Activated effector memory CD4-positive, alpha-beta T cell treated with anti-CD3 and anti-CD28 coated beads, Interleukin-2, amount 50 U/mL, for 16 hours (primary cell): ENCODE results near the gene P2RX6.
A peak's percentile ranks its signal among the peaks of the same experiment; 100 is the strongest.
"Not testable (repeated sequence)": the region's sequence is repeated elsewhere in the genome, so short reads cannot be mapped to it uniquely, and the experiment has no call there.

Experiments
- DNase-seq: peaks from one replicate; pipeline ENCODE4 v3.0.0-alpha.2; 2020

The P2RX6 gene

DNA sequence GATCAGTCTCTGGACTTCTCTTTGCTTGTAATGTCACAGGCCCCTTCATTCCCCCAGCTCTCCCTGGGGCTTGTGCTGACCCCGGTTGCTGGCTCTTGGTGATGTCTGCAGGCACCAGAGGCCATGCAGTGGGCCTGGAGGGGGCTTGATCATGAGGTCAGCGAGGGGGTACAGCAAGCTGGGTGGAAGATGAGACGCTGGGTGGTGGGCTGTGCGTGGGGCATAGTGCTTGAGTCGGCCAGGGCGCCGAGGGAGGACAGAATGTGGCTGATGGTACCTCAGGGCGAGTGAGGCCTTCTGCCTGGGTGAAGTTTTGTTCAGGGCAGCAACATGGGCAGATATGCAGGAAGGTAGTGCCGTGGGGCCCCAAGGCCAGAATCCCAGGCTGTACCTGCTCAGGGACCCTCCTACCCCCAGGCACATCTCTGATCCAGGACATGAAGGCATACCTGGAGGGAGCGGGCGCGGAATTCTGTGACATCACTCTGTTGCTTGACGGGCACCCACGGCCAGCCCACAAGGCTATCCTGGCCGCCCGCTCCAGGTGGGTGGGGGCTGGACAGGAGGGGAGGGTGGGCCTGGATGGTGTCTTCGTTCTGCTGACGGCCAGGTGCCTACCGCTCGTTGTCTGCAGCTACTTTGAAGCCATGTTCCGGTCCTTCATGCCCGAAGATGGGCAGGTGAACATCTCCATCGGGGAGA lies 19.5 kb upstream of the P2RX6 start:
- DNase-seq = no peak

DNA sequence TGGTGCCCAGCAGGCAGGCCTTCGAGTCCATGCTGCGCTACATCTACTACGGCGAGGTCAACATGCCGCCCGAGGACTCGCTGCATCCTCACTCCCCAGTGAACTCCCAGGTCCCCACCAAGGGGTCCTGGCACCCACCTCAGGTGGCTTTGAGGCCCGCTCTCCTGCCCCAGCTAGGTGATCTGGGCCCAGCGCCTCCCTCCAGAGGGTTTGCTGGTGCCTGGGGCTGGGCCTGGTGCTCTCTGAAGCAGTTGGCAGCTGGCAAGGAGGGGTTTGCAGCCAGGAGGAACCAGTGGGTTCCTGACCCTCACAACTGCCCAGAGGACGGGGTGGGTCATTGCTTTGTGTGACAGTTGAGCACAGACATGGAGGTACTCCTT lies 18.9 kb upstream of the P2RX6 start:
- DNase-seq = no peak

DNA sequence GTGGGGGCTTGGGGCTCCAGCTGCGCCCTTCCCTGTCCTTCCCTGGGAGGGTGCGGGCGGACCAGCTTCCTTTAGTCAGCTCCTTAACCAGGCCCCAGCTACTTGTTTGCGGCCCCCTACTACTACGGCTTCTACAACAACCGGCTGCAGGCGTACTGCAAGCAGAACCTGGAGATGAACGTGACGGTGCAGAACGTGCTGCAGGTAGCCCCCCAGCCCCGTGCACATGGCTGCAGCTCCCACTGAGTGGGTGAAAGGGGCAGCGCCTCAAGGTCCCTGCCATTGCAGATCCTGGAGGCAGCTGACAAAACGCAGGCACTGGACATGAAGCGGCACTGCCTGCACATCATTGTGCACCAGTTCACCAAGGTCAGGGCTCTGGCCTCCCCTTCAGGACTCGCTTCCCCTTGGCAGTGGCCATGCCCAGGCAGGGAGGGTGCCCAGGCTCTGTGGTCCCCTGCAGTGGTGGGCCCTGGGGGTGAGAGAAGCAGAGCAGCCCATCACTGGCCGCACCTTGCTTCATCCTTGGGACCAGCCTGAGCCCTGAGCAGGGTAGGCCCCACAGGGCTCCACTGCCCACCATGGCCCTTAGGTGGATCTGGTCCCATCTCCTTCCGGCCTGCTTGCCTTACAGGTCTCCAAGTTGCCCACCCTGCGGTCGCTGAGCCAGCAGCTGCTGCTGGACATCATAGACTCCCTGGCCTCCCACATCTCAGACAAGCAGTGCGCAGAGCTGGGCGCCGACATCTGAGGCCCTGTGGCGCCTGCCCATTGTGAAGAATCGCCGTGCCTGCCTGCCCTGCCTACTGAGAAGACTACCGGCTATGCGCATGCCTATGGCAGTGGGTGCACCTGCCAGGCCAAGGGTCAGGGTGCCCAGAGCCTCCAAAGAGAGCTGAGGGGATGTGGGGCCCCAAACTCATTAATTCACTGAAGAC lies 18.1 kb upstream of the P2RX6 start:
- DNase-seq = no peak

DNA sequence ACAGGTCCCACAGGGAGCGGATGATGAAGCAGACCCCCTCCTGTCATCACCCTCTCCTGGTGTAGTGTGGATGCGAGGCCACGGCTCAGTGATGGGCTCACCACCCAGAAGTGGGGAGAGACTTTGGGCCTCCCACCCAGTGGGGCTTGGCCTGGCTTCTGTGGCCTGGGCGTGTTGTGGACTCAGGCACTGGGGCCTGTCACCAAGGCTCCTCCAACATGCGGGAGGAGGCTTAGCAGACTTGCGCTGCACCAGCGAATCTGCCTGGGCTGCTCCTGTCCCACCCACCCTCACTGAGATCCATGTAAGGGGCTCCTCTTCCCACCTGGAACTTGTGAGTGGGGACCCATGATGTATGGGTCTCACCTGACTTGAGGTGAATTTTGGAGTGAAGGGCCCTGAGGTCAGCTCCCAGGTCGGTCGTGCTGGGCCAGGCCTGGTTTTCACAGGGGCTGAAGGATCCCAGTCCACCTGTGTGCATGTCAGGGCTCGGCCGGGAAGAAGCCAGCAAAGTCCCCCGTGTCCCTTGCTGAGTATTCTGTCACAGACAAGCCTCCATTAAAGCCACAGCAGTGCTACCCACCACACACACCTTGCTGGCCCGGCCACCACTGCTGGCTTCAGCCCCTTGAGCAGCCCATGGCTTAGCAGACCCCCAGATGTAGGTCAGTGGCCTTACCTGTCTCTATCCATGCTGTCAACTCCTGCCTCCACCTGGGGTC lies 17.3 kb upstream of the P2RX6 start:
- DNase-seq = no peak

DNA sequence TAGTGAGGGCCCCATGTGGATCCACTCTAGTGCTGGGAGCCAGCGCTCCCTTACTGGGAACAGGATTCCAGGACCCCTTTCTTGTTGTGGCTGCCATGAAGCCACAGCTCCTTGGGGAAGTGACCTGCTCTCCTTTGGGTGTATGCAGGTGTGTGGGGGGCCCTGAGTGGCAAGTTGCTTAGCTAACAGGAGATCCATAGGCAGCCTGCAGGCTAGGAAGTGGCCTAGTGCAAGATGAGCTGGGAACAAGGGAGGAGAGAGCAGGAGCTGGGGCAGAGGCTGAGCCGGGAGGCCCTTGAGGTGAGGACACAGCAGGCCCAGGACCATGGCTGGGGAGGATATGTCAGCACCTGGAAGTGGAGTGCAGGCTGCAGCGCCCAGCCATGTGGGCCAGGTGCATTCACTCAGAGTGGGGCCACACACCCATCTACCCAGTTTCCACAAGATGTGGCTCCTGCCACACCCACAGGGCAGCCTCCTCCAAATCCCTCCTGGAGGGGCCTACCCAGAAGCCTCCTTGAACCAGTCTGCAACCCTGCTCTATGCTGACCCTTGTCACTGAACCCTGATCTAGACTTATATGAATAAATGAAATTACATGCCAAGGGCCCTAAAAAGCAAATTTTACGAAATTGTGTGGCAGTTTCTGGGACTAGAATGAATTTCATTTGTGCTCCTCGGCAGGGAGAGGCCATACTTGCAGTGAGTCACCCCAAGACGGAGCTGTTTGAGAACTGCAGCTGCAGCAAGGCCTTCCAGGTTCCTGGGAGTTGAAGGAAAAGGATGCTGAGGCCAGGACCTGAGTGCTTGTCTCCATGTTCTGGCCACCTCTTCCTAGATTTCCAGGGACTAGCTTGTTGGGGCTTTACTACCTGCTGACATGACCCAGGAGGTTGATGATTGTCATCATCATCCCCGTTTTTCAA lies 16.3 kb upstream of the P2RX6 start:
- DNase-seq = no peak

DNA sequence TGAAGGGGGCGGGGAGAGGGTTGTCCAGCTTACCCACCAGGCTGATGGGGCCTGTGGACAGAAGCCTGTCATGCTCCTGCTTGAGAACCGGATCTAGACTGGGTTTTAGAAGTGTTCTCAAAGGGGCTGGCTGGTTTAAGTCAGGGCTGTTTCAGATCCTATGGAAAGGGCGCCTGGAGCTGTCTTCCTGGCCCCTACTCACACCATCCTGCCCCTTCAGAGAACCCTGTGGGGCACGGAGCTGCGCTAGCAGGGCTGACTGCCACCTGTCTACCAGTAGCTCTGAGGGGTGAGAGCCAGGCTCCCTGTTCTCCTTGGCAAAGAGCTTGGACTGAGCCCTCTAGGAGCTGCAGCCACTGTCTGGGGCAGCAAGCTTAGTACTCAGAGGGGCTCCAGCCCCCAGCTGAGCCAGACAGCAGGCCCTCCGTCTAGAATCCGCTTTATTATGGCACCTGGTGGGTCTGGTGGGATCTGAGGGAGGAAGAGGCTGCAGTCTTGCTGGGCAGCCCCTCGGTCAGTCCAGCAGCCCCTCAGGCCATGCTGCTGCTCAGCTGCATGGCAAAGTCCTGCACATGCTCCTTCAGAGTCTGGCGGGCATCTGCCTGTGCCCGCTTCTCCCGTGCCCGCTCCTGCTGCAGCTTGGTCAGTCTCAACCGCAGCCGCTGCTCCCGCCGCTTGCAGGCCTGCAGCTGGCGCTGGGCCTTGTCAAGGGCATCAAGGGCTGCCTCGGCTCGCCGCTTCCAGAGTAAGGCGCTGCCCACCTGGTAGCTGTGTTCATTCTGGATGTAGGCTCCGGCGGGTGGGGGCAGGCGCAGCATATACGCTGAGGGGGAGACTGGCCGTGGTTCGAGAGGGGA lies 15.4 kb upstream of the P2RX6 start:
- no peak for DNase-seq

DNA sequence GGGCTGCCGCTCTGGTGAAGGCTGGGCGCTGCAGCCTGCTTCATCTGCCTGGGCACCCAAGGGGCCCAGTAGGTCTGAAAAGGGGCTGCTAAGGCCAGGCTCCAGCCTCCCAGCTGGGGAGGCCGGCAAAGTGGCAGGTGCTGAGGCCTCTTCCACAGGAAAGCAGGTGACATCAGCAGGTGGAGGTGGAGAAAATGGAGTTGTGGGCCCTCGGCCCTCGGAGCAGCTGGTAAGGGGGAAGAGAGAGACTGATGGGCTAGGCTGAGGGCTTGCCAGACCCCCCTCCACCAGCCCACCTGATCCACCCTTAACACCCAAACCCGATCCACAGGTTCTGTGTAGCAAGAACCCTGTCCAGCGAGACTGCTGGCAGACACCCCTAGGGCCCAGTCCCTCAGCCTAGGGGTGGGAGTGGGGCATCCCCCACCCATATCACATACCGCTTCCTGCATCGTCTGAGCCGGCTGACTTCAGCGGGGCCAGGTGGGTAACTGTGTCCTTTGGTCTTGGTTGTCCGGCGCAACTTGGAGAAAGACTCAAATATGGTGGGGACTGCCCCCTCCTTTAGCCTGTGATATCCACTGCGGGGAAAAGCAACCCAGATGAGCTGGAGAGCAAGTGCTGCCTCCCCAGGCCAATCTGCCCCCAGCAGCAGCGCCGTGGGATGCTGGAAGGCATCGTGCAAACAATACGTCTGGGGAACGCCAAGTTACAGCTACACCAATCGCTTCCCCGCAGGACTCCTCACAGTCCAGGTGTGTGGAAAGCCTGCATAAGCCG lies 14.6 kb upstream of the P2RX6 start:
- DNase-seq = no peak

DNA sequence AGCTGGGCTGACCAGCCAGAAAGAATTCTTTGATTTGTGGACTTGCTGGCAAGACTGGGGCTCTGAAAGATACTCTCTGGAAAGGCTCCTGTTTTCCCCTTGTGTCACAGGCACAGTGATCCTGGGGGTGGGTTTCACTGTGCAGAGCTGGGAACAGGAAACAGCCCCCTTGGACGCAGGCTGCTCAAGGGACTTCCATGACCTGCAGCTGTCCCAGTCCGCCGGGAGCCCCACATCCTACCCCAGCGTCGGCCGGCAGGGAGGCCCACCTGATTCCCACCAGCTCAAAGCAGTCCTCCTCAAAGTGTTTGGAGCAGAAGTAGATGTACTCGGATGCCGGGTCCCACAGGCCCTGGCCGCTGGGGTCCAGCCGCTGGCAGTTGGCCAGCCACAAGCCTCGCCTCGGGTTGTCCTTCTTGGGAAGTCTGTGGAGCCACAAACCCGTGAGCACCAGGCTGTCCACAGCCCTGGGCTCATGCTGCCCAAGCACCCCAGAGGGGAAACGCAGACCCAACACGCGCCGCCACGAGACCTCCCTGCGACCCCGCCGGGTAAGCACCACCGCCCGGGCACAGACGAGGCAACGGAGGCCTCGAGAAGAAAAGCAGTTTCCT lies 13.9 kb upstream of the P2RX6 start:
- DNase-seq = no peak

DNA sequence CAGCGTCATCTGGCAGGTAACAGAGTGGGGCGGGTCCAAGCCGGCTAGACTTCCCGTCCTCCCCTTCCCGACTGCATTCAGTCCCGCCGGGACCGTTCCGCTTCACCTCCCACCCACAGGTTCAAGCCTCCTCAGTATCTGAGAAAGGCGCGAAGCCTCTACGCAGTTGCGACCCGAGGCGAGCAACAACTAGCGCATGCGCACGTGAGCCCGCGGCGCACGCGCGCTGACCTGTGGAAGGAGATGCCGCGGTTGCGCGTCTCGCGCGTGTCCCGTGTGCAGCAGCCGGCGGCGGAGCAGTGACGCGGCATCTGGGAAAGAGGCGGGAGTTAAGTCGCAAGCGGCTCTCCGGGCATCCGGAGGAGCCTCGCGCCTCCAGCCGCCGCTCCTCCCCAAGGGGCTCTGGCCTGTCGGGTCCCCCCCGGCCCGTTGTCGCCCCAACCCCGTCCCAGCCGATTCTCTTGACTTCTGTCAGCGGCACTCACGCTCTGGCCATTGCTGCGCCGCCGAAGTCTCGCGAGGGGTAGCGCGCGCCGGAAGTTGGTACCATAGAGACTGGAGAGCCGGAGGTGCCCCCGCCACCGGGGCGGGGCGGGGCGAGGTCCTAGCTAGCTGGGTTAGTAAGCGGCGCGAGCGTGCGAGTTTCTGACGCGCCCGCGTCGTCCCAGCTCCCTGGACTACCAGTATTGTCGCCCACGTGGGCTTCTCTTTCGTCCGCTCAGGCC lies 13.2 kb upstream of the P2RX6 start, which contains the start of gene THAP7:
Gene THAP7, minus strand, starts transcription at position 518 of the 725 bp plus-strand sequence. Its CDS starts 207 bp downstream, at position 311.
- peak; percentile 99 for DNase-seq

DNA sequence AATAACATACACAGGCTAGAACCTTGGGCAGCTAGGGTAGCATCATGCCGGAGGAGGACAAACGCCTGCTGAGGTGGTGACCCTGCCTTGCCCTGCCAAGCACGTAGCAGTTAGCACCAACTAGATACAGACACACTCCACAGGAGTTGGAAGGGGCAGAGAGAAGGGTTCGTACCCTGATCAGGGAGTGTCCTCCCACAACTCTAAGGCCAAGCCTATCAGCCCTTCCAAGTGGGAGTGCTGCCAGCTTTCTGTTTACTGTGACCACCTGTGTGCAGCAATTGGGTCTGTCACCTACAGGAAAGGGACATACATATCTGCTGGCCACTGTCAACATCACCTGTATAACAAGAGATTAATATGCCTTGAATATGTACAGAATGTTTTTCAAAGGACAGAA lies 11.2 kb upstream of the P2RX6 start:
- DNase-seq = no peak

DNA sequence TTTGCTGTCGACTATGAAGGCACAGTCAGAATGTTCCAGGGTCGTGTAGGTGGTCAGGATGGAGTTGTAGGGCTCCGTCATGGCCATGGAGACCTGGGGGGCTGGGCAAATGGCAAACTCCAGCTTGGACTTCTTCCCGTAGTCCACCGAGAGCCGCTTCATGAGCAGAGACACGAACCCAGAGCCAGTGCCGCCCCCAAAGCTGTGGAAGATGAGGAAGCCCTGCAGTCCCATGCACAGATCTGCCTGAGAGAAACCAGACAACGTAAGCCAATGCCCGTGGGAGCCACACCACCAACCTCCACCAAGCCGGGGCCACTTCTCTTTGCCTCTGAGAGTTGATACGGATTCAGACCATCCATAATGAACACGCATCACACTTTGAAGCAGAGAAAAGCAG lies 5.8 kb upstream of the P2RX6 start:
- DNase-seq = not testable (repeated sequence)

DNA sequence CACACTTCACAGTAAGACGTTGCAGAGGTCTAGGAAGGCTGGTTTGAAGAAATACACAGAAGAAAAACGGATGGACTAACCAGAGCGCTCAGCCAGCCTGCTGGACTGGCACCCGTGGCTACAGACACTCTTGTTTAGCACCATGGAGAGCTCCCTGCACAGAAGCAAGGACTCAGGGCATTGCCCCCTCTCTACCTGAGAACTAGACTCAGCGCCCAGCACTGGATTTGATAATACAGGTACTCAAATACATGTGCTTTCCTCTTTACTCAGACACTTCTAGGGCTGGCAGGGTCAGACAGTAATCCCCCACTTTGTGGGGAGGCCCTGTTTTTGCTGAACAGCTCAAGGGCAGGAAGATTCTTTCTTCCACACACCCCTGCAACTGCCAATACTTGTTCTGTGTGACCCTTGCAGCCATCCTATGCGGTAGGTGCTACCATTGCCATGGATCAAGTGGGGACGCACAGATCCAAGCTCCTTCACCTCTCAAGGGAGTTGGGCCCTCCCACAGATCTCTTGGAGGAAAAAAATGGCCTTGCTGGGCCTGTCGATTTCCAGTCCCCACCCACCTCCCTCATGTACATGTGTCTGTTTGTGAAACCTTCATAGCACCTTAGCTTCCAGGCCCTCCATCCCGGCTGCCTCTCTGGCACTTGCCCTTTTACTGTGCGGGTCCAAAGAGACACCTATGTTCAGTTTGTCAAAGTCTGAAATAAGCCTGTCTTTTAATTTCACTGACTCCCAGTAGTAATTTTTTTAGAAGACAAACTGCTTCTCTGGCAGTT lies 5.1 kb upstream of the P2RX6 start:
- DNase-seq = no peak

DNA sequence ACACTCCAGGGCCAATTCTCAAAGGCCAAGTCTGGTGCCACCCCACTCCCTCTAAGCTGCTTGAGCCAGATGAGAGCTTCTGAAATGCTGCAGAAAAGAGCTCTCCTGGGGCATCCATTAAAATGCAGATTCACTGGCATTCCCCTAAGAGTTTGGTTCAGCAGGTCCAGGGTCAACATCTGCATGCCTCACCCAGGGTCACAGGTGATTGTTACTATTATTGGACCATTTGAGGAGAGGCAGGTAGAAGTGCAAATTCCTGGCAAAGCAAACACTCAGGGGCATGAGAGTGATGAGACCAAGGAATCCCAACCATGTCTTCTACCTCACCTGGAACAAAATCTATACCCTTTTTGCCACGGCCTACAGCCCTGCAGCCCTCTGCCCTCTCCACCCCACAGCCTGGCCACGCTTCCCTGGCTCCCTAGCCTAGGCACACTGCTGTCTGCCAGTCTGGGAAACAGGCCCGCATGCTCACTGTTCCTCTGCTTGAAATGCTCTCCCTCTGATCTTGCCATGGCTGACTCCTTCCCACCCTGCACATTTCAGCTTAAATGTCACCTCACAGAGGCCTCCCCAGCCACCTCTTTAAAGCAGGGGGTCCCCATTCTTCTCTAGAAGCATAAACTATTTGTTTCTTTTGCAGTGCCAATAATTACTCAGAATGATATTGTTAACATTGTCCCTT lies 4.4 kb upstream of the P2RX6 start:
- no peak for DNase-seq

DNA sequence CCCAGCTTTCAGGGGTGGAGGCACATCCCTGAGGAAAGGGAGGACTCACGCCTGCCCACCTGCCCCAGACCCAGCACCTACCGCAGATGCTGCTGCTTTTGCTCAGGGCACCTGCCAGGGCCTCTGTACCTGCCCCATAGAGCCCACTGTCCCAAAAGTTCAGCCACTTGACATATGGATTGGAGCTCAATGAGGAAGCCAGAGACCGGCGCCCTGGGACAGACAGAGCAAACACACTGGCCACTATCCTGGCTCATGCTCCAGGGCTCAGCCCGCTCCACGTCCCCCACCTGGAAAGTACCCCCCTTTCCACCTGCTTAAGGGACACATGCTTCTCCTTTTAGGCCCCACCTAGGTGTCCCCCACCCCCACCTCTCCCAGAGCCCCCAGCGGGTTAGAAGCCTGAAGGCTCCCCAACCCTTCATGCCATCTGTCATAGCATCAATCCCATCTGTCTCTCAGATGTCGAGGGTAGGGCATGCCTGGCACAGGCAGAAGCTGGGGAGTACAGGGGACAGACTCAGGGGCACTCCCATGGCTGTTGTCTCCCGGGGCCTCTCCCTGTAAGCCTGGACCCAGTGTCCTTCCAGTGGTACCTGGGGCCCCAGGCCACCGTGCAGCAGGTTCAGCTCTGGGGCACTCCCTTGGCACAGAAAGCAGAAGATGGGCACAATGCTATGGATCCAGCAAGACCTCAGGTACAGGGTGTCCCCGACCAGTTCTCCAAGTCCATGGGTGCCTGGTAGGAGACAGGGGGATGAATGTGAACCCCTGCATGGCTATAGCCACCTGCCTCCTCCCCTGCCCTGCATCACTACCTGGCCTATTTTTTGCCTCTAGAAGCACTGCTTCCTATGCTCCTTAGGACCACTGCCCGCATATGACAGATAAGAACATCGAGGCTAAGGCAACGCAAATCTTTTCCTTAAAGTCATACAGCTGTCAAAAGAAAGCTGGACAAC lies 2.2 kb upstream of the P2RX6 start:
- DNase-seq = no peak

DNA sequence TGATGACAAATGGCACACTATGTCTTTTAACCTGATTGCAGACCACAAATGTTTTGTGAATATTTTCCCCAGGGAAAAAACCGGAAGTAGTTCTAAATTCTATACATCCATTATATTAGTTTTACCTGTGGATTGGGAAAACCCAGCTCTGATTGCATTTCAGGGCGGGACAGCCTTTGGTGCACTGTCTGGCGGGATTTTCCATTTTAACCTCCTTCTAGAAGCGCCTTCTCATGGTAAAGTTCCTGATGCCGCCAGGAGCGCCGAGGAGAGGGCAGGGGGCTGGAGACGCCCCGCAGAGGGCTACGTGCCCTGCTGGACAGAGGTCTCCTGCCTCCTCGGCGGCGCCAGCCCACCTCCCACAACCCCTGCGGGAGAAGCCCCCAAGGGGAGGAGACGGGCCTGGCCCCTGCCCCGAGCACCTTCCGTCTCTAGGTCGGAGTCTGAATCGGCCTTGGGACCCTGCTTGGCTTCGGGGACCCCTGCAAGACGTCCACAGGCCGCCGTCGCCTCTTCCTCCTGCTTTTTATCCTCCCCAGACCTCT lies 1.2 kb upstream of the P2RX6 start:
- DNase-seq = no peak

DNA sequence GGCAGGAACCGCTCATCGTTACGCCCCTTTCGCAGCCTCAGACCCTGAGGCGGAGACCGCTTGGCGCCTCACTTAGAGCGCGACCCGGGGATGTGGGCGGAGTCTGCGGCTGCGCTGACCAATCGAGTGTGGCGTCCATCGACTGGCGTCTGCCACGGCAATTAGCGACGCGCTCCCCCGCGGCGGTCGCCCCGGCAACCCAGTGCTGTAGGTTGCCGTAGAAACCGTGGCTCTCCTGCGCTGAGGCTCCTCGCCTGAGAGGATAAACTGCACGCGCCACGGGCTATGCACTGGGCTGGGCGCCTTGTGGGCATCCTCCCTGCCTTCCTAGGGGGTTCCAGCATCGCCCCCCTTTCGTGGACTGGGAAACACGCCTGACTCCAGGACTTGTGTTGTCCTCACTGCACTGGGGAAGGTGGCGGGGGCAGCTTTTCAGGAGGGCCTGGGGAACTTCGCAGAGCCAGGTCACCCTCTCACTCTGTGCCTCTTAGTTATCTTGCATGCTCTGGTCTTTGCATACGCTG lies 701 bp upstream of the P2RX6 start:
- peak; percentile 93 for DNase-seq
